ENCODE results near the gene ZBTB46.

ZBTB46 gene

GRCh38 chr20:63863021-63863797, 32.1 kb upstream of the ZBTB46 start:
- no peaks in the 10 kb centered on the region for H3K27me3 ChIP-seq (ENCODE audit: low read length)
- H3K27ac ChIP-seq (ENCODE audit: low read depth, low read length) = peak overlapping the region; percentile 77
- H3K4me3 ChIP-seq (ENCODE audit: insufficient read depth, low read length, poor library complexity, severe bottlenecking) = peak overlapping the region; percentile 89
- H3K9me3 ChIP-seq (ENCODE audit: insufficient read depth, low read length) = no peaks in the 10 kb centered on the region
- H3F3A ChIP-seq (ENCODE audit: insufficient read depth) = peaks cover 8% of the 10 kb centered on the region
- TF ChIP-seq CTCF (IDR thresholded peaks at IDR 0.05; ENCODE audit: insufficient read depth, low read length, poor library complexity, severe bottlenecking) (no peak), EZH2phosphoT487 (conservative IDR thresholded peaks at IDR 0.05; ENCODE audit: low read length) (no peak)
- H3K36me3 ChIP-seq (ENCODE audit: low read length) = no peaks in the 10 kb centered on the region
- peak overlapping the region; percentile 77 for H3K4me2 ChIP-seq (ENCODE audit: low read depth, low read length, poor library complexity, severe bottlenecking)
- H4K20me1 ChIP-seq (ENCODE audit: low read depth, low read length) = no peaks in the 10 kb centered on the region
- peak overlapping the region; percentile 33 for H2AFZ ChIP-seq (ENCODE audit: low read depth, low read length, severe bottlenecking)
- peaks cover 17% of the 10 kb centered on the region for H3K79me2 ChIP-seq (ENCODE audit: insufficient read depth, low read length)
- peak overlapping the region; percentile 86 for H3K9ac ChIP-seq (ENCODE audit: low read length)
- H3K9me2 ChIP-seq (replicated peaks; ENCODE audit: insufficient read depth, low read length) = no peaks in the 10 kb centered on the region

- H3K27ac ChIP-seq (ENCODE audit: low read depth, low read length) = no peak overlapping the region
- no peak overlapping the region for H3K4me3 ChIP-seq (ENCODE audit: insufficient read depth, low read length, poor library complexity, severe bottlenecking)
- H3K9me3 ChIP-seq (ENCODE audit: insufficient read depth, low read length) = no peaks in the 10 kb centered on the region
- H3K9me2 ChIP-seq (replicated peaks; ENCODE audit: insufficient read depth, low read length) = no peaks in the 10 kb centered on the region
- H3K9ac ChIP-seq (ENCODE audit: low read length) = no peak overlapping the region
- H4K20me1 ChIP-seq (ENCODE audit: low read depth, low read length) = no peaks in the 10 kb centered on the region
- H3K27me3 ChIP-seq (ENCODE audit: low read length) = no peaks in the 10 kb centered on the region
- H3K4me2 ChIP-seq (ENCODE audit: low read depth, low read length, poor library complexity, severe bottlenecking) = no peak overlapping the region
- no peaks in the 10 kb centered on the region for H3K36me3 ChIP-seq (ENCODE audit: low read length)
- peaks cover 8% of the 10 kb centered on the region for H3F3A ChIP-seq (ENCODE audit: insufficient read depth)
- no peak overlapping the region for H2AFZ ChIP-seq (ENCODE audit: low read depth, low read length, severe bottlenecking)
- TF ChIP-seq CTCF (IDR thresholded peaks at IDR 0.05; ENCODE audit: insufficient read depth, low read length, poor library complexity, severe bottlenecking) = no peak
- peaks cover 17% of the 10 kb centered on the region for H3K79me2 ChIP-seq (ENCODE audit: insufficient read depth, low read length)
These were observed 31.2 kb upstream of the ZBTB46 start for GRCh38 chr20:63861981-63862901.

- TF ChIP-seq CTCF (IDR thresholded peaks at IDR 0.05; ENCODE audit: insufficient read depth, low read length, poor library complexity, severe bottlenecking) = no peak
- TF ChIP-seq EZH2phosphoT487 (conservative IDR thresholded peaks at IDR 0.05; ENCODE audit: low read length) = no peak
- peaks cover 8% of the 10 kb centered on the region for H3F3A ChIP-seq (ENCODE audit: insufficient read depth)
- no peaks in the 10 kb centered on the region for H3K27me3 ChIP-seq (ENCODE audit: low read length)
- H3K9me3 ChIP-seq (ENCODE audit: insufficient read depth, low read length) = no peaks in the 10 kb centered on the region
- no peak within 1 kb of the TSS for H3K9ac ChIP-seq (ENCODE audit: low read length)
- H3K27ac ChIP-seq (ENCODE audit: low read depth, low read length) = no peak within 1 kb of the TSS
- no peak within 1 kb of the TSS for H2AFZ ChIP-seq (ENCODE audit: low read depth, low read length, severe bottlenecking)
- H3K9me2 ChIP-seq (replicated peaks; ENCODE audit: insufficient read depth, low read length) = no peaks in the 10 kb centered on the region
- H3K4me3 ChIP-seq (ENCODE audit: insufficient read depth, low read length, poor library complexity, severe bottlenecking) = no peak within 1 kb of the TSS
- no peak within 1 kb of the TSS for H3K4me2 ChIP-seq (ENCODE audit: low read depth, low read length, poor library complexity, severe bottlenecking)
- no peaks in the 10 kb centered on the region for H4K20me1 ChIP-seq (ENCODE audit: low read depth, low read length)
- peaks cover 17% of the 10 kb centered on the region for H3K79me2 ChIP-seq (ENCODE audit: insufficient read depth, low read length)
- no peaks in the 10 kb centered on the region for H3K36me3 ChIP-seq (ENCODE audit: low read length)
These were observed 30.4 kb upstream of the ZBTB46 start, which contains the start of gene ABHD16B for GRCh38 chr20:63861365-63861934. Gene ABHD16B, plus strand, starts transcription at chr20:63861498. Its CDS starts 43 bp downstream, at chr20:63861541.

All from SU-DHL-6 (cell line).